Measurements from ENCODE around the gene ZNF716. TPM values are rescaled to one million over a fixed set of nuclear protein-coding genes. Genes with fewer than 3 reads are reported as not detected.
"Not testable (repeated sequence)": the region's sequence is repeated elsewhere in the genome, so short reads cannot be mapped to it uniquely, and the experiment has no call there.

The ZNF716 gene
- total RNA-seq (not detected), polyA plus RNA-seq (not detected)
- long read RNA-seq, donor 1, result 0 reads
- long read RNA-seq, donor 2, result 0 reads
- long read RNA-seq, donor 3, result 0 reads
- long read RNA-seq, donor 4, result 0 reads
- long read RNA-seq, donor 5, result 0 reads
- long read RNA-seq, donor 6, result 0 reads
- long read RNA-seq, donor 7, result 0 reads
- long read RNA-seq, donor 8, result 0 reads
- long read RNA-seq, donor 9, result 0 reads
- long read RNA-seq, donor 10, result 0 reads

DNA sequence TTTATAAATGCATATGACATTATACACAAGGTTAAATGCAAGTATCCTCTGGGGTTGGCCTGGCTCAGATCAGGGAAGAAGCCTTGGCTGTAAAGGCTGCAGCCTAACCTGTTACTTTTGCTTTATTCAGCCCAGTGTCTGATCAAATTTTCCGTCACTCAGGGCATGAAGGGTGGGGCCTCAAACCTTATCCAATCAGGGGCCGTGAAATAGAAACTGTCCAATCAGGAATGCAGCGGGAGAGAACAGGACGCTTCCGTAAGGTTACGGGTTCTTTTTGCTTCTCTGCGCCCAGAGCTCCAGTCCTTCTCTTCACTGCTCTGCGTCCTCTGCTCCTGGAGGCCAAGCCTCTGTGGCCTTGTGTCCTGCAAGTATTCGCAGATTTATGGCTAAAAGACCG is at the start of gene ZNF716:
ZNF716 (plus strand) TSS at position 274 of the 400 bp plus-strand sequence; CDS start at position 386, 112 bp downstream.
- no peaks in the 10 kb centered on the region for H3K4me1 ChIP-seq (replicated peaks in 1 of 2)
- 78 to 89% (median 84%) methylated on average over 10 of the region's 10 CpGs for WGBS, 4 donors

GRCh38 chr7:57400531-57401155 is 49.3 kb upstream of the ZNF716 start:
- H3K9me3 ChIP-seq (replicated peaks in 1 of 3), result no peaks in the 10 kb centered on the region
- TF ChIP-seq POLR2A (IDR thresholded peaks at IDR 0.05), result no peak
- TF ChIP-seq, protein P1, sequence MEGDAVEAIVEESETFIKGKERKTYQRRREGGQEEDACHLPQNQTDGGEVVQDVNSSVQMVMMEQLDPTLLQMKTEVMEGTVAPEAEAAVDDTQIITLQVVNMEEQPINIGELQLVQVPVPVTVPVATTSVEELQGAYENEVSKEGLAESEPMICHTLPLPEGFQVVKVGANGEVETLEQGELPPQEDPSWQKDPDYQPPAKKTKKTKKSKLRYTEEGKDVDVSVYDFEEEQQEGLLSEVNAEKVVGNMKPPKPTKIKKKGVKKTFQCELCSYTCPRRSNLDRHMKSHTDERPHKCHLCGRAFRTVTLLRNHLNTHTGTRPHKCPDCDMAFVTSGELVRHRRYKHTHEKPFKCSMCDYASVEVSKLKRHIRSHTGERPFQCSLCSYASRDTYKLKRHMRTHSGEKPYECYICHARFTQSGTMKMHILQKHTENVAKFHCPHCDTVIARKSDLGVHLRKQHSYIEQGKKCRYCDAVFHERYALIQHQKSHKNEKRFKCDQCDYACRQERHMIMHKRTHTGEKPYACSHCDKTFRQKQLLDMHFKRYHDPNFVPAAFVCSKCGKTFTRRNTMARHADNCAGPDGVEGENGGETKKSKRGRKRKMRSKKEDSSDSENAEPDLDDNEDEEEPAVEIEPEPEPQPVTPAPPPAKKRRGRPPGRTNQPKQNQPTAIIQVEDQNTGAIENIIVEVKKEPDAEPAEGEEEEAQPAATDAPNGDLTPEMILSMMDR (IDR thresholded peaks at IDR 0.05), result no peak
- no peak overlapping the region for H3K4me3 ChIP-seq
- H3K27me3 ChIP-seq, result no peaks in the 10 kb centered on the region
- WGBS, 4 donors, result 84 to 93% (median 88%) methylated on average over 9 to 10 of the region's 10 CpGs
- H3K4me1 ChIP-seq (replicated peaks in 1 of 2), result no peaks in the 10 kb centered on the region
- intact Hi-C loops (cut with DNase I), result no loop called here
- DNase-seq, result peak in 1 of 7 donors; percentile 34
- H3K36me3 ChIP-seq (replicated peaks in 1 of 2), result no peaks in the 10 kb centered on the region
- H3K27ac ChIP-seq, result no peak overlapping the region

More for the DNA sequence above, at the start of gene ZNF716:
- peaks cover 0 to 5% (median 0%) of the 10 kb centered on the region in 3 donors for H3K9me3 ChIP-seq (replicated peaks in 1 of 3)
- no peak for TF ChIP-seq POLR2A (IDR thresholded peaks at IDR 0.05)
- TF ChIP-seq, protein P1 (IDR thresholded peaks at IDR 0.05), result no peak
- H3K27ac ChIP-seq, result no peak within 1 kb of the TSS
- no peak for DNase-seq
- no peak within 1 kb of the TSS for H3K4me3 ChIP-seq
- H3K36me3 ChIP-seq (replicated peaks in 1 of 2), result no peaks in the 10 kb centered on the region
- intact Hi-C loops (cut with DNase I), result no loop called here
- no peaks in the 10 kb centered on the region for H3K27me3 ChIP-seq

GRCh38 chr7:57403051-57403450 is 46.9 kb upstream of the ZNF716 start:
- peak in 1 of 7 donors; percentile 48 for DNase-seq
- intact Hi-C loops (cut with DNase I); H3K27me3 ChIP-seq; H3K36me3 ChIP-seq (replicated peaks in 1 of 2); H3K4me1 ChIP-seq (replicated peaks in 1 of 2); H3K9me3 ChIP-seq (replicated peaks in 1 of 3); H3K4me3 ChIP-seq; H3K27ac ChIP-seq: not testable (repeated sequence)
- WGBS, 4 donors, result 79 to 84% (median 82%) methylated on average over 16 of the region's 16 CpGs

- peak; percentile 63 to 93 (median 88) for DNase-seq
- no peaks in the 10 kb centered on the region for H3K4me1 ChIP-seq (replicated peaks in 1 of 2)
- intact Hi-C loops (cut with DNase I), result no loop called here
- H3K27ac ChIP-seq, result peak overlapping the region; percentile 16 to 70 (median 60)
- H3K4me3 ChIP-seq, result no peak overlapping the region
- TF ChIP-seq, protein P1 (IDR thresholded peaks at IDR 0.05), result no peak
- peak in 1 of 2 donors; percentile 29 for TF ChIP-seq POLR2A (IDR thresholded peaks at IDR 0.05)
- H3K9me3 ChIP-seq (replicated peaks in 1 of 3), result no peaks in the 10 kb centered on the region
- no peaks in the 10 kb centered on the region for H3K27me3 ChIP-seq
- H3K36me3 ChIP-seq (replicated peaks in 1 of 2), result no peaks in the 10 kb centered on the region
- WGBS, 4 donors, result 21 to 50% (median 31%) methylated on average over 36 of the region's 36 CpGs
Observed at GRCh38 chr7:57403601-57404342, 46.2 kb upstream of the ZNF716 start.

Measured in adrenal gland (tissue), 19 donors.